ENCODE data around the gene GTPBP6.

GRCh38 chrX:349196-349595 lies 30.6 kb upstream of the GTPBP6 start:
- TF ChIP-seq CTCF (IDR thresholded peaks at IDR 0.05; ENCODE audit: extremely low read depth in 1 of 2, insufficient read depth in 1 of 2, low read depth in 1 of 2, low read length in 2 of 2) = no peak
- TF ChIP-seq JUN (IDR thresholded peaks at IDR 0.05; ENCODE audit: borderline replicate concordance, insufficient read depth, insufficient read length, low read depth) = no peak
- TF ChIP-seq EZH2 (IDR thresholded peaks at IDR 0.05; ENCODE audit: borderline replicate concordance, low read depth, low read length, severe bottlenecking) = no peak
- TF ChIP-seq, protein P1, sequence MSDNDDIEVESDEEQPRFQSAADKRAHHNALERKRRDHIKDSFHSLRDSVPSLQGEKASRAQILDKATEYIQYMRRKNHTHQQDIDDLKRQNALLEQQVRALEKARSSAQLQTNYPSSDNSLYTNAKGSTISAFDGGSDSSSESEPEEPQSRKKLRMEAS (IDR thresholded peaks at IDR 0.05; ENCODE audit: insufficient read depth, insufficient read length) = no peak
- TF ChIP-seq FOS (IDR thresholded peaks at IDR 0.05; ENCODE audit: borderline replicate concordance, insufficient read depth, low read length) = no peak
- TF ChIP-seq POLR2A (IDR thresholded peaks at IDR 0.05; ENCODE audit: low read depth, low read length) = no peak
